ENCODE measurements around the gene ST3GAL4.

The ST3GAL4 gene

DNA sequence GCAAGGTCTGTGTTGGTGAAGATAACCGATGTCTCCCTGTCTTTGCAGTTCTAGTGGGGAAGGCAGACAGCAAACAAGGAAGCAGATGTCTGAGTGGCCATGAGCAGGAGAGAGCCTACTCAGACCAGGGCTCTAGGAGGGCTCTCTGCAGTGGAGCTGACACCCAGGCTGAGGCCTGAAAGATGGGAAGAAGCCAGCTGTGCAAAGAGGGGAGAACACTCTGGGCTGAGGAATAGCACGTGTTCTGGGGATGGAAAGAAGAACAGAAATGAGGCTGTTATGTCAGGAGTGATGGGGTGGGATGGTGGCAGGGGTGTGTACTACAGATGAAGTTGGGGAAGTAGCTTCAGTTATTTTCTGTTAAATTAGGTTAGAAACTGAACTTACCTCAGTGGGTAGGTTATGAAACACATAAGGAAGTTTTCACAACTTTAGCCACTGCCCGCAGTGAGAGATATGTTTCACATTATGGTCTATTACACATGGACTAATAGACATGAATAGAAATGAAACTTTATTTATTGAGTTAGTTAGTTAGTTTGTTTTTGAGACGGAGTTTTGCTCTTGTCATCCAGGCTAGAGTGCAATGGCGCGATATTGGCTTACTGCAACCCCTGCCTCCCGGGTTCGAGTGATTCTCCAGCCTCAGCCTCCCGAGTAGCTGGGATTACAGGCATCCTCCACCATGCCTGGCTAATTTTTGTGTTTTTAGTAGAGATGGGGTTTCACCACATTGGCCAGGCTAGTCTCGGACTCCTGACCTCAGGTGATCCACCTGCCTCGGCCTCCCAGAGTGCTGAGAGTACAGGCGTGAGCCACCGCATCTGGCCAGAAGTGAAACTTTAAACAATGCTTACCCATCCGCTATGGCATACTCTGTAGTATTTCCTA, 43.8 kb upstream of the ST3GAL4 start:
- no peak overlapping the region for H3K4me3 ChIP-seq (ENCODE audit: low read depth, low read length)
- TF ChIP-seq, protein P1, sequence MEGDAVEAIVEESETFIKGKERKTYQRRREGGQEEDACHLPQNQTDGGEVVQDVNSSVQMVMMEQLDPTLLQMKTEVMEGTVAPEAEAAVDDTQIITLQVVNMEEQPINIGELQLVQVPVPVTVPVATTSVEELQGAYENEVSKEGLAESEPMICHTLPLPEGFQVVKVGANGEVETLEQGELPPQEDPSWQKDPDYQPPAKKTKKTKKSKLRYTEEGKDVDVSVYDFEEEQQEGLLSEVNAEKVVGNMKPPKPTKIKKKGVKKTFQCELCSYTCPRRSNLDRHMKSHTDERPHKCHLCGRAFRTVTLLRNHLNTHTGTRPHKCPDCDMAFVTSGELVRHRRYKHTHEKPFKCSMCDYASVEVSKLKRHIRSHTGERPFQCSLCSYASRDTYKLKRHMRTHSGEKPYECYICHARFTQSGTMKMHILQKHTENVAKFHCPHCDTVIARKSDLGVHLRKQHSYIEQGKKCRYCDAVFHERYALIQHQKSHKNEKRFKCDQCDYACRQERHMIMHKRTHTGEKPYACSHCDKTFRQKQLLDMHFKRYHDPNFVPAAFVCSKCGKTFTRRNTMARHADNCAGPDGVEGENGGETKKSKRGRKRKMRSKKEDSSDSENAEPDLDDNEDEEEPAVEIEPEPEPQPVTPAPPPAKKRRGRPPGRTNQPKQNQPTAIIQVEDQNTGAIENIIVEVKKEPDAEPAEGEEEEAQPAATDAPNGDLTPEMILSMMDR (IDR thresholded peaks at IDR 0.05; ENCODE audit: borderline replicate concordance, insufficient read depth, low read depth, low read length) = no peak

DNA sequence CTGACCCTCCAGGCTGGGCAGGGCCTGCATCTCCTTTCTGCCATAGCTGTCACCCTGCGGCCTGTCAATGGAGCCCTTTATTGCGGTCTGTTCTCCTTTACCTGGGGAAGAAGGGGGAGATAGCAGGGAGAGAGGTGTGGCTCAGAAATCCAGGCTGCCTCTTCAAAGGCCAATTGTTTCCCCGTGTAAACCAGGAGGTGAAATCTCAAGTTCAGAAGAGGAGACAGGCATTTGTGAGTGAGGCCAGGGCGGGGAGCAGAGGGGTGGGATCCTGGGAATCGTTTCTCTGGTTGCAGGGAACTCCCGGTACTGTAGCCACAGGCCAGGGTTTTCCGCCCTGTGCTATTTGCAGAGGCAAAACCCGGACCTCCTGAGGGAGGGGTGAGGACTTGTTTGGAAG, 42.5 kb upstream of the ST3GAL4 start:
- no peak overlapping the region for H3K4me3 ChIP-seq (ENCODE audit: low read depth, low read length)
- TF ChIP-seq, protein P1 (IDR thresholded peaks at IDR 0.05; ENCODE audit: borderline replicate concordance, insufficient read depth, low read depth, low read length) = no peak

DNA sequence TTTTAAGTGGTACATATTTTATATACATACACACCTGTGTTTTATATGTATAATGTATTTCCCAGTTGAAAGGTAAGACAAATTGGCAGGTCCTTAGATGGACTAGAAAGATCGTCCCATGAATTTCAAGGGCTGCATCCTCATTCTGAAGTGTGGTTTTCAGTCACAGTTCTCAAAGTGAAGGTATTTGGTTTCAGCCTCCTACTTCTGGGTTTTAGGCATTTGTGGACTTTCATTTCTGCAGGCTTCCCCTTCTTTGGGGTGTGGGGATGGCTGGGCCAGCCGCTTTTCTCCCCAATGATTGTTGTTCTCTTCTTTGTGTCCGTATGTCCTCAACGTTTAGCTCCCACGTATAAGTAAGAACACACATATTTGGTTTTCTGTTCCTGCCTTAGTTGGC, 41.7 kb upstream of the ST3GAL4 start:
- TF ChIP-seq, protein P1 (IDR thresholded peaks at IDR 0.05; ENCODE audit: borderline replicate concordance, insufficient read depth, low read depth, low read length) = no peak

DNA sequence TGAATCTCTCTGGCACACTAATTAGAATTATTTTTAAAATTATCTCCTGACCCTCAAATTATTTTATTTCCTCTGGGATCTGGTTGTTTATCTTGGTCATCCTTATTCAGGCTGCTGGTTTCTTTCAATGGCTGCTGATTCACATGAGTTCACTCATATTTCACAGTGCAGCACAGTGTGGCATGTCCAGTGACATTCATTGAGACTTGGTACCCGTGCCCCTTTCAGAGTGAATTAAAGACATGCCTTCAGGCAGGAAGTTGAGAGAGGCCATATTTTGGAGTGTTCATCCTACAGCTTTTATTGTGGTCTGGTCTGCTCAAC, 38.1 kb upstream of the ST3GAL4 start:
- H3K4me3 ChIP-seq (ENCODE audit: low read depth, low read length) = no peak overlapping the region
- TF ChIP-seq, protein P1 (IDR thresholded peaks at IDR 0.05; ENCODE audit: borderline replicate concordance, insufficient read depth, low read depth, low read length) = no peak

More for the DNA sequence above, 41.7 kb upstream of the ST3GAL4 start:
- H3K4me3 ChIP-seq (ENCODE audit: low read depth, low read length) = no peak overlapping the region

DNA sequence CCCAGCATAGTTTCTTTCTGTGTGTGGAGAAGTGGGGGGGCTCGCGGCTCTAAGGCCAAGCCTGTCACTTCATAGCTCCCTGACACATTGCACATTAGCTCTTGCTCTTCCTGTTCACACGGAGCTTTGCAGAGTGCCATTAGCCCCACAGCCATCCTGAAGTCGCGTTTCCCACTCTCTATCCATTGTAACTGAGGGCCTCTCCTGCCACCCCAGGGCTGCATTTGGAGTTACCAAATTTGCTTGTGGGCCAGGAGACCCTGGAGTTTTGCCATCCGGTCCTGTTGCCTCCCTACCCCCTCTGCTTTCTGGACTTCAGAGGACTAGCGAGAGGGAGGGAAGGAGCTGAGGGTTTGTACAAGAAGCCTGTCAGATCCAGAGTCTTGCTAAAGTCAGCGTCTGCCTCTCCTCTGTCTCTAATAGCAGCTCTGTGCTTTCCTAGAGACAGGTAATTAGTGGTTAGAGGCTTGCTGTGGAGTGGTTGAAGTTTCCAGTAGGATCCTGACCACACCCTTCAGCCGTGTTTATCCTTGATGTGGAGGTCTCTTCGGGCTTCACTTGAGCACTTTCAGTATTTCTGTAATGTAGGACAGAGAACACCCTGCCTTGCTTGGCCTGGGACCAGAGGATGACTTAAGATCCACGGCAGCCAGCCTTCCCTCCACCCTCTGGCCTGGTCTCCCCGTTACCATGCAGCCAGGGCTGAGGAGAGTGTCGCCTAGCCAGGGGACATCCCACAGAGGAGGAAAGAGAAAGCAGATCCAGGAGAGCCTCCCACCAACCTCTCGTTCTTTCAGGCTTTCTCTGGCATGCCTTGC, 37.5 kb upstream of the ST3GAL4 start:
- H3K4me3 ChIP-seq (ENCODE audit: low read depth, low read length) = no peak overlapping the region
- TF ChIP-seq, protein P1 (IDR thresholded peaks at IDR 0.05; ENCODE audit: borderline replicate concordance, insufficient read depth, low read depth, low read length) = no peak

DNA sequence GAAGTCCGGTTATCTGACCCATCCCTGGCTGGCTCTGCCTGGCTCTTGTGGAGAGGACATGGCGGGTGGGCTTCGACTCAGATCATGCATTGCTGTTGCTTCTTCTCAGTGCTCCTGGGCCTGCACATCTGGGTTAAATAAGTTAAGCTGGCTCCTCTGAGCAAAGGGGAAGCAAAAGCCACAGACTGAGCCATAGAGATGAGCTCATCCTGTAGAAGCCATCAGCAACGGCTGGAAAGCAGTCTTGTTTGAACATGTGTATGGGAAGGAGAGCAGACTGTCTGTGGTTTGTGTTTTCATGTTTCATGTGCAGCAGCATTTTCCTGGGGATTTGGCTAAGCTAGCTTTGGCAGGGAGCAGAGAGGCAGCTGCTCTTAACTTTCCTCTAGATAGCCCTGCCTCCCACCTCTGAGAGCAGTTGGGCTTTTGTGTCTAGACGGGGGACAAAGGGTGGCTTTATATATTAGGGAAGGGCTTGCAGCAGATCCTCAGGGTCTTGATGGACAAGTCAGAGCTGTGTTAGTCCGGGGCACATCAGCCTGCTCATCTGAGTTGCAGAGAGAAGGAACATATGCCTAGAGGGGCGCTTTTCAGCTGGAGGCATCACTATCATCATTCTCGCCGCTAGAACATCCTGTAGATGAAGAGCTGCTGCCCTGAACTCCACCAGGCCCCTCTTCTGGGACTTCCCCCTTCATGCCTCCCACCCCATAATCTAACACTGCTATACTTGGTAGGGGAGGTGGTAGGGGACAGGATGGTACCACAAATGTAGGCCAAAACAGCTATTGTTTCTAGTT, 36.7 kb upstream of the ST3GAL4 start:
- H3K4me3 ChIP-seq (ENCODE audit: low read depth, low read length) = no peak overlapping the region
- TF ChIP-seq, protein P1 (IDR thresholded peaks at IDR 0.05; ENCODE audit: borderline replicate concordance, insufficient read depth, low read depth, low read length) = no peak
